ENCODE measurements around the gene RAB1B.
A peak's percentile ranks its signal among the peaks of the same experiment; 100 is the strongest.

Gene RAB1B

GRCh38 chr11:66323684-66324083, 55.2 kb downstream of the RAB1B start:
- no peak for DNase-seq (ENCODE audit: low read depth in 2 of 2)
- TF ChIP-seq, protein P1, sequence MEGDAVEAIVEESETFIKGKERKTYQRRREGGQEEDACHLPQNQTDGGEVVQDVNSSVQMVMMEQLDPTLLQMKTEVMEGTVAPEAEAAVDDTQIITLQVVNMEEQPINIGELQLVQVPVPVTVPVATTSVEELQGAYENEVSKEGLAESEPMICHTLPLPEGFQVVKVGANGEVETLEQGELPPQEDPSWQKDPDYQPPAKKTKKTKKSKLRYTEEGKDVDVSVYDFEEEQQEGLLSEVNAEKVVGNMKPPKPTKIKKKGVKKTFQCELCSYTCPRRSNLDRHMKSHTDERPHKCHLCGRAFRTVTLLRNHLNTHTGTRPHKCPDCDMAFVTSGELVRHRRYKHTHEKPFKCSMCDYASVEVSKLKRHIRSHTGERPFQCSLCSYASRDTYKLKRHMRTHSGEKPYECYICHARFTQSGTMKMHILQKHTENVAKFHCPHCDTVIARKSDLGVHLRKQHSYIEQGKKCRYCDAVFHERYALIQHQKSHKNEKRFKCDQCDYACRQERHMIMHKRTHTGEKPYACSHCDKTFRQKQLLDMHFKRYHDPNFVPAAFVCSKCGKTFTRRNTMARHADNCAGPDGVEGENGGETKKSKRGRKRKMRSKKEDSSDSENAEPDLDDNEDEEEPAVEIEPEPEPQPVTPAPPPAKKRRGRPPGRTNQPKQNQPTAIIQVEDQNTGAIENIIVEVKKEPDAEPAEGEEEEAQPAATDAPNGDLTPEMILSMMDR (IDR thresholded peaks at IDR 0.05; ENCODE audit: low read depth, low read length), result no peak
- no peak overlapping the region for H3K4me3 ChIP-seq (replicated peaks in 1 of 2; ENCODE audit: low read depth in 2 of 2, low read length in 2 of 2)

- DNase-seq (ENCODE audit: low read depth in 2 of 2), result peak; percentile 55 to 59
- TF ChIP-seq, protein P1 (IDR thresholded peaks at IDR 0.05; ENCODE audit: low read depth, low read length), result no peak
Observed at GRCh38 chr11:66324664-66325063, 56.2 kb downstream of the RAB1B start.

DNA sequence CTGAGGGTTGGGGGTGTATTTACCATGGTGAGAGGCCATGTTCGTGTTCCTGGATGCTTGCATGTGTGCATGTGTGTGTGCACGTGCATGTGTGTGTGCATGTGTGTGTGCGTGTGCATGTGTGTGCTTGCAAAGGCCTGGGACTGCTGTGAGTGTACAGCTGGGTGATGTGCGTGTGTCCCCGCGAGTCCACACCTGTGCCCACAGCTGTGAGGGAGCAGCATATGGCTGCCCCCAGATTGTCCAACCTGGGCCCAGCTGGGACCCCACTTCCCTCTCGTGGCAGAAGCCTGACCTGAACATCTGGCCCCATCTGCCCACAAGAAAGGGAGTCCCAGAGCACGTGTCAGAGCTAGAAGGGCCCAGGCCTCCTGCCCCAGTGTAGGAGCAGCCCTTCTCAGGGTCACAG, 56.8 kb downstream of the RAB1B start:
- H3K4me3 ChIP-seq (replicated peaks in 1 of 2; ENCODE audit: low read depth in 2 of 2, low read length in 2 of 2), result no peak overlapping the region
- TF ChIP-seq, protein P1 (IDR thresholded peaks at IDR 0.05; ENCODE audit: low read depth, low read length), result no peak
- DNase-seq (ENCODE audit: low read depth in 2 of 2), result no peak

More at GRCh38 chr11:66324664-66325063, 56.2 kb downstream of the RAB1B start:
- no peak overlapping the region for H3K4me3 ChIP-seq (replicated peaks in 1 of 2; ENCODE audit: low read depth in 2 of 2, low read length in 2 of 2)

GRCh38 chr11:66326261-66327111, 58.0 kb downstream of the RAB1B start:
- TF ChIP-seq, protein P1 (IDR thresholded peaks at IDR 0.05; ENCODE audit: low read depth, low read length), result no peak
- no peak overlapping the region for H3K4me3 ChIP-seq (replicated peaks in 1 of 2; ENCODE audit: low read depth in 2 of 2, low read length in 2 of 2)
- DNase-seq (ENCODE audit: low read depth in 2 of 2), result peak; percentile 65 to 72
